Stomach (tissue), 9 donors: Measurements from ENCODE around the gene CTNNA3. TPM values are rescaled to one million over a fixed set of nuclear protein-coding genes. Genes with fewer than 3 reads are reported as not detected.

ENCODE experiments used
- DNase-seq, 2 donors: peaks; one replicate each; pipeline versions ENCODE4 v3.0.0 to v3.0.0-alpha.2; 2013 to 2019
- H3K27ac ChIP-seq, 5 donors: fragments of 200-600 bp in 4 of 5; sonication (generic) in 4 of 5; one replicate each; pipeline ENCODE4 v1.5.1; 2013 to 2019; ENCODE audit warnings: mild to moderate bottlenecking in 1 of 5, moderate library complexity in 1 of 5
- H3K27me3 ChIP-seq, 3 donors: fragments of 200-600 bp; sonication (generic); one replicate each; pipeline ENCODE4 v1.5.1; 2017 to 2019; ENCODE audit warnings: mixed run types in 1 of 3
- H3K36me3 ChIP-seq, 4 donors: fragments of 200-600 bp; sonication (generic); 1 replicate in 3 of 4; 2 replicates in 1 of 4; pipeline ENCODE4 v1.5.1; 2016 to 2019
- H3K4me1 ChIP-seq, 4 donors: fragments of 200-600 bp; sonication (generic); one replicate each; pipeline ENCODE4 v1.5.1; 2016 to 2019
- H3K4me3 ChIP-seq, 4 donors: fragments of 200-600 bp; sonication (generic) in 3 of 4; one replicate each; pipeline ENCODE4 v1.5.1; 2016 to 2019; ENCODE audit warnings: mild to moderate bottlenecking in 1 of 4
- H3K9me3 ChIP-seq, 4 donors: fragments of 200-600 bp; sonication (generic); one replicate each; pipeline ENCODE4 v1.5.1; 2016 to 2019
- EP300 ChIP-seq: sonication (generic); formaldehyde crosslinking; IDR thresholded peaks from one replicate; pipeline ENCODE4 v1.6.1; 2017; ENCODE audit warnings: antibody characterized with exemption
- POLR2A ChIP-seq, 4 donors: fragments of 450-650 bp; IDR thresholded peaks; one replicate each; pipeline ENCODE4 v1.6.1; 2016; ENCODE audit warnings: antibody characterized with exemption in 4 of 4, control low read depth in 2 of 4, mild to moderate bottlenecking in 1 of 4, moderate library complexity in 1 of 4
- POLR2AphosphoS5 ChIP-seq, 3 donors: sonication (generic); formaldehyde crosslinking; IDR thresholded peaks; one replicate each; pipeline ENCODE4 v1.6.1; 2016; ENCODE audit warnings: antibody characterized with exemption in 3 of 3
- WGBS, 5 donors: extraction: QIAGEN DNeasy Blood & Tissue Kit in 3 of 5; methylation state at CpG; one replicate each; pipeline versions ENCODE4 v1.1.5 to v1.1.7; 2013 to 2018; 5-methylcytosine and 5-hydroxymethylcytosine counted together
- intact Hi-C: fragments of 100-400 bp; cut with DNase I; formaldehyde crosslinking; loops from one replicate; pipeline ENCODE4 v1.15.1; 2023; ENCODE audit warnings: low total_unique reads
- polyA plus RNA-seq, 3 donors: library from polyadenylated mRNA; stranded (reverse); fragments of 200-250 nt; gene quantifications; one replicate each; pipeline ENCODE4 v1.2.3, GENCODE V29; 2013
- total RNA-seq, 5 donors: library from RNA; depleted of rRNA; stranded (reverse); fragments of >200 nt; gene quantifications; one replicate each; pipeline versions ENCODE4 v1.1.0 to v1.2.3, GENCODE V29; 2014 to 2016
- TF ChIP-seq, protein P1 (sequence below), 7 experiments: fragments of 450-650 bp in 4 of 7; fragments of 200-600 bp in 3 of 7; sonication (generic) in 3 of 7; IDR thresholded peaks; one replicate each; pipeline ENCODE4 v1.5.1; 2016 to 2019; ENCODE audit warnings: antibody characterized with exemption in 7 of 7, control low read depth in 2 of 7, mild to moderate bottlenecking in 1 of 7
- donor health status: healthy with polysubstance abuse.
- donor health status: Bipolar disorder and iron deficiency.
- donor health status: healthy.

CTNNA3 gene
- total and polyA plus RNA-seq, 8 donors, result 0.14 to 46.1 (median 12.9) TPM; not detected in 2

DNA sequence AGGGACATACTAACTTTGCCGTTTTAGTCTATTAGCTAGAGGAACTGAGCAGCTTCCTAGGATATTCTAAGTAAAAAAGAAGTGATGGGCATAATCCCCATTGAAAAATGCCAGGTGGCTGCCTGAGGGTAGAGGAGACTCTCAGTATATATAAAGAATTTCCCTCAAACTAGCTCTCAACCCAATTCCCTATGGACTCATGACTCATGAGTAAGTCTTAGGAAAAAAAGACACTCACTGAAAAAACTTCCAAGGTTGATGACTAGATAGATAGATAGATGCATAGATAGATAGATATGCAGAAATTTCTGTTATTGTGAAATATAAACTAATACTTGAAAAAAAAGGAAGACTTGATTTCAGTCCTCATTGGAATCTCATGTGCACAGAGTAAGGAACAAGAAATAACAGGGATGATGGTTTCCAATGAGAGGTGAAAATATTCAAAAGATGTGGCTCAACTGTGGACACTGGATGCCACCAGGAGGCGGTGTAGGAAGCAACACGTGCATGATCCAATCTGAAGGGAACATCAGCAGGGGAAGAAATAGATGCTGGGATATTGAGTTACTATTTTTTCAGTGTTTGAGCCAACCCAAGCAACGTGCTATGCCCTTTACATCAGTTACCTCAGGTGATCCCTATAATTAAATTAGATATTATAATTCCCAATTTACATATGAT lies 1481.1 kb downstream of the CTNNA3 start:
- no peak for DNase-seq
- Histone ChIP-seq H3K9me3 (no peaks in the 10 kb centered on the region), H3K27ac (no peak overlapping the region), H3K4me3 (no peak overlapping the region), H3K27me3 (no peaks in the 10 kb centered on the region), H3K36me3 (no peaks in the 10 kb centered on the region), H3K4me1 (no peaks in the 10 kb centered on the region)
- TF ChIP-seq, protein P1, sequence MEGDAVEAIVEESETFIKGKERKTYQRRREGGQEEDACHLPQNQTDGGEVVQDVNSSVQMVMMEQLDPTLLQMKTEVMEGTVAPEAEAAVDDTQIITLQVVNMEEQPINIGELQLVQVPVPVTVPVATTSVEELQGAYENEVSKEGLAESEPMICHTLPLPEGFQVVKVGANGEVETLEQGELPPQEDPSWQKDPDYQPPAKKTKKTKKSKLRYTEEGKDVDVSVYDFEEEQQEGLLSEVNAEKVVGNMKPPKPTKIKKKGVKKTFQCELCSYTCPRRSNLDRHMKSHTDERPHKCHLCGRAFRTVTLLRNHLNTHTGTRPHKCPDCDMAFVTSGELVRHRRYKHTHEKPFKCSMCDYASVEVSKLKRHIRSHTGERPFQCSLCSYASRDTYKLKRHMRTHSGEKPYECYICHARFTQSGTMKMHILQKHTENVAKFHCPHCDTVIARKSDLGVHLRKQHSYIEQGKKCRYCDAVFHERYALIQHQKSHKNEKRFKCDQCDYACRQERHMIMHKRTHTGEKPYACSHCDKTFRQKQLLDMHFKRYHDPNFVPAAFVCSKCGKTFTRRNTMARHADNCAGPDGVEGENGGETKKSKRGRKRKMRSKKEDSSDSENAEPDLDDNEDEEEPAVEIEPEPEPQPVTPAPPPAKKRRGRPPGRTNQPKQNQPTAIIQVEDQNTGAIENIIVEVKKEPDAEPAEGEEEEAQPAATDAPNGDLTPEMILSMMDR (IDR thresholded peaks at IDR 0.05), result no peak
- TF ChIP-seq EP300 (no peak), POLR2AphosphoS5 (IDR thresholded peaks at IDR 0.05) (no peak), POLR2A (IDR thresholded peaks at IDR 0.05) (no peak)
- intact Hi-C loops, result no loop called here
- WGBS, 5 donors, result 71 to 74% (median 72%) methylated on average over 4 of the region's 4 CpGs

DNA sequence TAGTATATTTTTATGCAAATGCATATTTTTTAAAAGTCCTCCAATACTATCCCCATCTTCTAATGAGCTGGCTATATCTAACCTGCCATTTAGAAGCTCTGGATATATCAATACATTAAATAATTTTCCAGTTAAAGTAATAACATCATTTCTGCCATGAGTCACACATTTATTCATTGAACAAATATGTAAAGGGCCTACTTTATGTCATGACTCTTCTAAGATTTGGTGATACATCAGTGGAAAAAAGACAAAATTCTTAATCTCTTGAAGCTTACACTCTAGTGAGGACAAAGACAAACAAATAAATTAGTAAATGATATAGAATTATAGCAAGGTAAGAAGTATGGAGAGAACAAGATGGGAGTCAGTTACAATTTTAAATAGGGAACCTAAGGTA lies 1487.0 kb downstream of the CTNNA3 start:
- TF ChIP-seq, protein P1 (IDR thresholded peaks at IDR 0.05), result no peak
- TF ChIP-seq EP300 (no peak), POLR2A (IDR thresholded peaks at IDR 0.05) (no peak), POLR2AphosphoS5 (IDR thresholded peaks at IDR 0.05) (no peak)
- no peaks in the 10 kb centered on the region for H3K36me3 ChIP-seq
- H3K27me3 ChIP-seq, result no peaks in the 10 kb centered on the region
- no peak overlapping the region for H3K27ac ChIP-seq
- H3K4me3 ChIP-seq, result no peak overlapping the region
- no peaks in the 10 kb centered on the region for H3K9me3 ChIP-seq
- DNase-seq, result no peak
- H3K4me1 ChIP-seq, result no peaks in the 10 kb centered on the region
- intact Hi-C loops, result no loop called here

DNA sequence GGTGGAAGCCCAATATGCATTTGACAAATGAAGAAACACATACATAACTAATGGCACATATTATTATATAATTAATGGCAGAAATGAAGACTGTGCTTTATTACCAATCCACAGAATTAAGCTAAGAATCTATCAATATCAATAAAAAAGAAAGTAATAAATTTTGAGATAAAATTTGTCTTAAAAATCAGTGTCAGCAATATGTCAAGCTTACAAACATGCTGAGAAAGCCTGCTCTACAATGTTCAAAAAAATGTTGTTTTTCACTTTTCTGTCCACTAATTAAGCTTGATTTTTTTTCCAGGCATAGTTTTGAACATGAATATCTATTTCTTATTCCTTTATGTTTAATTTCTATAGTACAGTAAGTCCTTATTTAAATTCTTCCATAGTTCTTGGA lies 1491.2 kb downstream of the CTNNA3 start:
- TF ChIP-seq, protein P1 (IDR thresholded peaks at IDR 0.05), result no peak
- no peak for TF ChIP-seq POLR2AphosphoS5 (IDR thresholded peaks at IDR 0.05)
- TF ChIP-seq EP300, result no peak
- no peak for TF ChIP-seq POLR2A (IDR thresholded peaks at IDR 0.05)
- Histone ChIP-seq H3K4me3 (no peak overlapping the region), H3K36me3 (no peaks in the 10 kb centered on the region), H3K4me1 (no peaks in the 10 kb centered on the region), H3K9me3 (no peaks in the 10 kb centered on the region), H3K27me3 (no peaks in the 10 kb centered on the region), H3K27ac (no peak overlapping the region)
- no peak for DNase-seq
- intact Hi-C loops, result no loop called here

DNA sequence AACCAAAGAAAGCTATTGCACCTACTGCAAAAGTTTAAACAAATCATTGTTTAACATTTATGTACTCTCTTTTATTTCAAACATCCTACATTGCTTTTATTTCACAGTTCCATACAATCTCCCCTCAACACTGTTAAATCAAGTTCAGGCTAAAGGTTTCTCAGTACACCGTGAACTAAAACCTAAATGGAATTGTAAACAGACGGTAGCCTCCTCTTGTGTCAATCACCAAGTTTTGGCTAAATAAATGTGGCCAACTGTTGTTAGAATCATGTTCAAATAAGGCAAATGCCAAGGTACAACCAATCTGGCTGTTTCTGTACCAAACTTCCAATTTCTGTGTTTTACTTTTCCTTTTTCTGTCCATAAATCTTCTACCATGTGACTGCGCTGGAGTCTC lies 1493.9 kb downstream of the CTNNA3 start:
- TF ChIP-seq, protein P1 (IDR thresholded peaks at IDR 0.05), result no peak
- TF ChIP-seq POLR2AphosphoS5 (IDR thresholded peaks at IDR 0.05), result no peak
- TF ChIP-seq POLR2A (IDR thresholded peaks at IDR 0.05), result no peak
- TF ChIP-seq EP300, result no peak
- H3K4me1 ChIP-seq, result no peaks in the 10 kb centered on the region
- H3K9me3 ChIP-seq, result no peaks in the 10 kb centered on the region
- DNase-seq, result no peak
- no peaks in the 10 kb centered on the region for H3K27me3 ChIP-seq
- 72 to 91% (median 83%) methylated on average over 3 of the region's 3 CpGs for WGBS, 5 donors
- H3K4me3 ChIP-seq, result no peak overlapping the region
- no peaks in the 10 kb centered on the region for H3K36me3 ChIP-seq
- H3K27ac ChIP-seq, result no peak overlapping the region
- intact Hi-C loops, result no loop called here
